Measurements from ENCODE around the gene CD53.

DNA sequence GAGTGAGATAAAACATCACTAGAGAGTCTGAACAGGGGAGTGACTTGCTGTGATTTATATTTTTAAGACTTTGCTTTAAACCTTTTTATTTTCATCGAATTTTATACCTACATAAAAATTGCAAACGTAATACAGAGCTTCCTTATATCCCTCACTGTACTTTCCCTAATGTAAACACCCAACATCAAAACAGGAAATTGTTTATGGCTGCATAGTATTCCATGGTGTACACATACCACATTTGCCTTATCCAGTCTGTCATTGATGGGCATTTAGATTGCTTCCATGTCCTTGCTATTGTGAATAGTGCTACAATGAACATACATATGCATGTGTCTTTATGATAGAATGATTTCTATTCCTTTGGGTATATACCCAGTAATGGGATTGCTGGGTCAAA lies 56.0 kb downstream of the CD53 start:
- TF ChIP-seq POLR2AphosphoS5 (IDR thresholded peaks at IDR 0.05; ENCODE audit: low read depth), result no peak
- TF ChIP-seq CTCF (IDR thresholded peaks at IDR 0.05; ENCODE audit: insufficient read depth, low read length), result no peak
- TF ChIP-seq, protein P1, sequence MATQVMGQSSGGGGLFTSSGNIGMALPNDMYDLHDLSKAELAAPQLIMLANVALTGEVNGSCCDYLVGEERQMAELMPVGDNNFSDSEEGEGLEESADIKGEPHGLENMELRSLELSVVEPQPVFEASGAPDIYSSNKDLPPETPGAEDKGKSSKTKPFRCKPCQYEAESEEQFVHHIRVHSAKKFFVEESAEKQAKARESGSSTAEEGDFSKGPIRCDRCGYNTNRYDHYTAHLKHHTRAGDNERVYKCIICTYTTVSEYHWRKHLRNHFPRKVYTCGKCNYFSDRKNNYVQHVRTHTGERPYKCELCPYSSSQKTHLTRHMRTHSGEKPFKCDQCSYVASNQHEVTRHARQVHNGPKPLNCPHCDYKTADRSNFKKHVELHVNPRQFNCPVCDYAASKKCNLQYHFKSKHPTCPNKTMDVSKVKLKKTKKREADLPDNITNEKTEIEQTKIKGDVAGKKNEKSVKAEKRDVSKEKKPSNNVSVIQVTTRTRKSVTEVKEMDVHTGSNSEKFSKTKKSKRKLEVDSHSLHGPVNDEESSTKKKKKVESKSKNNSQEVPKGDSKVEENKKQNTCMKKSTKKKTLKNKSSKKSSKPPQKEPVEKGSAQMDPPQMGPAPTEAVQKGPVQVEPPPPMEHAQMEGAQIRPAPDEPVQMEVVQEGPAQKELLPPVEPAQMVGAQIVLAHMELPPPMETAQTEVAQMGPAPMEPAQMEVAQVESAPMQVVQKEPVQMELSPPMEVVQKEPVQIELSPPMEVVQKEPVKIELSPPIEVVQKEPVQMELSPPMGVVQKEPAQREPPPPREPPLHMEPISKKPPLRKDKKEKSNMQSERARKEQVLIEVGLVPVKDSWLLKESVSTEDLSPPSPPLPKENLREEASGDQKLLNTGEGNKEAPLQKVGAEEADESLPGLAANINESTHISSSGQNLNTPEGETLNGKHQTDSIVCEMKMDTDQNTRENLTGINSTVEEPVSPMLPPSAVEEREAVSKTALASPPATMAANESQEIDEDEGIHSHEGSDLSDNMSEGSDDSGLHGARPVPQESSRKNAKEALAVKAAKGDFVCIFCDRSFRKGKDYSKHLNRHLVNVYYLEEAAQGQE (IDR thresholded peaks at IDR 0.05; ENCODE audit: insufficient replicate concordance, low read depth), result no peak
- TF ChIP-seq GABPA (IDR thresholded peaks at IDR 0.05; ENCODE audit: low read depth), result no peak
- no peak for TF ChIP-seq SPI1 (IDR thresholded peaks at IDR 0.05; ENCODE audit: borderline replicate concordance, low read depth)
